Muscle of leg (tissue), 11 donors: ENCODE measurements around the gene RRP9. TPM values are rescaled to one million over a fixed set of nuclear protein-coding genes. Genes with fewer than 3 reads are reported as not detected.

Experiments
- DNase-seq: peaks from one replicate; pipeline ENCODE4 v3.0.0; 2013
- H3K27ac ChIP-seq: one replicate; pipeline ENCODE4 v1.5.1; 2013; ENCODE audit warnings: mild to moderate bottlenecking, low read length, control low read depth
- H3K27me3 ChIP-seq: one replicate; pipeline ENCODE4 v1.6.1; 2013; ENCODE audit warnings: low read length; ENCODE audit not compliant: control insufficient read depth, insufficient read depth
- H3K36me3 ChIP-seq: one replicate; pipeline ENCODE4 v1.6.1; 2013; ENCODE audit warnings: low read length; ENCODE audit not compliant: control insufficient read depth, insufficient read depth
- H3K4me1 ChIP-seq: one replicate; pipeline ENCODE4 v1.6.1; 2013; ENCODE audit warnings: low read length; ENCODE audit not compliant: control insufficient read depth, insufficient read depth
- H3K4me3 ChIP-seq: one replicate; pipeline ENCODE4 v1.5.1; 2013; ENCODE audit warnings: low read length, control low read depth
- H3K9me3 ChIP-seq: replicated peaks from 2 replicates; pipeline ENCODE4 v1.6.1; 2013; ENCODE audit warnings: low read depth, low read length; ENCODE audit not compliant: control insufficient read depth
- WGBS: methylation state at CpG from one replicate; pipeline ENCODE4 v1.1.5; 2013; ENCODE audit warnings: missing lambda C conversion rate; ENCODE audit not compliant: insufficient coverage; 5-methylcytosine and 5-hydroxymethylcytosine counted together
- polyA plus RNA-seq, 8 donors: library from polyadenylated mRNA; unstranded; fragments of 120-200 nt; gene quantifications; one replicate each; pipeline versions ENCODE4 v1.2.1 to v1.2.3, GENCODE V29; 2013; ENCODE audit warnings: inconsistent platforms in 1 of 8, low replicate concordance in 1 of 8; ENCODE audit not compliant: insufficient read length in 8 of 8, insufficient read depth in 1 of 8
- total RNA-seq: library from RNA; stranded (reverse); fragments of 120-200 nt; gene quantifications from one replicate; pipeline ENCODE4 v1.2.4, GENCODE V29; 2013

RRP9 gene
- total and polyA plus RNA-seq, 9 donors: 14.1 to 18.3 (median 16.1) TPM

DNA sequence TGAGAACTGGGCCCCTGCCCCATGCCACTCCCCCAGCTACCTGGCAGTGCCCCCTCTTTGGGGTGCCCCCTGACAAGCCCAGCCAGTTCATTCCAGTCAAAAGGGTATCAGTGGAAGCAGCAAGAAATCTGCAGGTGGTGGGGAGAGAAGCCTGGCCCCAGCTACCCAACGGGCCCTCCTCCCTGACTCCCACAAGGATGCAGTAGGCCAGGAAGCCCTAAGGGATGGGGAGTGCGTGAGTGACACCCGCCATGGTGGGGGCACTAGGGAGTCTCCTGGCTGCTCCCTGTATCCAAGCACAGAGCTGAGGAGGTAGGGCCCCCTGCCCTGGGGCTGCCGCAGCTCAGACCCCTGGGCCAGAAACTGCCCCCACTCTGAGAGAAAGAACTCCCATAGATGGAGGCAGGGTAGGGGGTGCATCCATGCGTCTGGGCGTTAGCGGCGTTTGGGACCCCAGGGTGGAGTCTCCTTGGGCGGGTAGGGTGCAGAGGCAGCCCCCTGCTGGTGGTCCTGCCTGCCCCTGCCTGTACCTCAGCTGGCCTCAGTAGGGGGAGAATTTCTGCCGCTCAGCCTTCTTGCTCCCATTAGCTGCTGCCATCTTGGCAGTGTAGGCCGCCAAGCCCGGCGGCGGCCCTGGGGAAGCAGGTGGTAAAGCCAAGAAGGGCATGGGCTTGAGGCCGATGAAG lies 16.0 kb upstream of the RRP9 start:
- WGBS: 96% methylated on average over 9 of the region's 15 CpGs
- no peak overlapping the region for H3K27ac ChIP-seq
- H3K4me3 ChIP-seq: no peak overlapping the region
- H3K4me1 ChIP-seq: peaks cover 35% of the 10 kb centered on the region
- H3K36me3 ChIP-seq: peaks cover 43% of the 10 kb centered on the region
- no peaks in the 10 kb centered on the region for H3K9me3 ChIP-seq
- DNase-seq: no peak
- H3K27me3 ChIP-seq: peaks cover 14% of the 10 kb centered on the region

GRCh38 chr3:51955893-51956770 lies 14.4 kb upstream of the RRP9 start:
- Histone ChIP-seq H3K36me3 (peaks cover 40% of the 10 kb centered on the region), H3K27ac (no peak overlapping the region), H3K4me3 (peak overlapping the region; percentile 8), H3K4me1 (peaks cover 22% of the 10 kb centered on the region), H3K27me3 (peaks cover 14% of the 10 kb centered on the region), H3K9me3 (no peaks in the 10 kb centered on the region)
- DNase-seq: peak; percentile 79
- 1% methylated on average over 95 of the region's 97 CpGs for WGBS

DNA sequence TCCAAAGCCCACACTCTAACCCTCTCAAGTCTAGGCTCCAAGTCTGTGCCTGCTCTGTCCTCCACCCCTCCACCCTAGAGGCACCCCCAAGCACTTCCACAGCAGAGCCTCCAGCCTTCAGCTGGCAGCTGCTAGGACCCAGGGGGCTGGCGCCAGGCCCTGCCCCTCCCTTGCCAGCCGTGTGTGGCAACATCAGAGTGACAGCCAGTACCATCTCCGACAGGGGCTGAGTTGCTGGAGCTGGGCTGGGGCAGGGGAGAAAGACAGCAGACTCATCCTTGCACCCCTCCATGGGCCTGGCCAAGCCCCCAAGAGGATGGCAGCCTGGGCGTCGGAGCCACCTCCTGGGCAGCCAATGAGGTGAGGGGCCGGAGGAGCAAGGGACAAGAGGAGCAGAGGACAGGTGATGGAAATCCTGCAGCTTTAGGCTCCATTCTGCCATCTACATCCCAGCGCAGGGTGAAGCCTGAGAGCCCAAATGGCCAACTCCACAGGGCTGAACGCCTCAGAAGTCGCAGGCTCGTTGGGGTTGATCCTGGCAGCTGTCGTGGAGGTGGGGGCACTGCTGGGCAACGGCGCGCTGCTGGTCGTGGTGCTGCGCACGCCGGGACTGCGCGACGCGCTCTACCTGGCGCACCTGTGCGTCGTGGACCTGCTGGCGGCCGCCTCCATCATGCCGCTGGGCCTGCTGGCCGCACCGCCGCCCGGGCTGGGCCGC lies 13.6 kb upstream of the RRP9 start, which contains the start of gene GPR62:
Gene GPR62 (plus strand): TSS at position 207 of the 718 bp plus-strand sequence. CDS start 272 bp downstream, at position 479.
- no peak within 1 kb of the TSS for H3K27ac ChIP-seq
- peaks cover 17% of the 10 kb centered on the region for H3K27me3 ChIP-seq
- H3K36me3 ChIP-seq: peaks cover 33% of the 10 kb centered on the region
- 13% methylated on average over 30 of the region's 33 CpGs for WGBS
- peaks cover 22% of the 10 kb centered on the region for H3K4me1 ChIP-seq
- peak within 1 kb of the TSS; percentile 8 for H3K4me3 ChIP-seq
- DNase-seq: no peak
- H3K9me3 ChIP-seq: no peaks in the 10 kb centered on the region

DNA sequence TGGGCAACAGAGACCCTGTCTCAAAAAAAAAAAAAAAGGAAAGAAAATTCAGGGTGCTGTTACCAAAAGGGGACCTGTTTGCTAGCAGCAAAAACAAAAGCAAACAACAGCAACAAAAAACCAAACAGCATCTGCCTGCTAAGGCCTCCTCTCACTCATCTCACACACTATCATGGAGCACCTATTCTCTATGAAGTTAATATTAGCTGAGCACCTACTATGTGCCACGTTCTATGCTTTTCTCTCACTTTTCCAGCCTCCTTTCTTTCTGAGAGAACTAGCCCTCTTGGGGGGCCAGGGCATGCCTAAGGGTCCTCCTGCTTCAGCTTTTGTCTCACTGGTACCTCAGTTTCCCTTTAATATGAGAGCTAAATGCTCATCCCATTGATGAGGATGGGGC lies 13.0 kb upstream of the RRP9 start:
- Histone ChIP-seq H3K4me1 (peaks cover 22% of the 10 kb centered on the region), H3K9me3 (no peaks in the 10 kb centered on the region), H3K27me3 (peaks cover 17% of the 10 kb centered on the region), H3K36me3 (peaks cover 27% of the 10 kb centered on the region), H3K4me3 (no peak overlapping the region), H3K27ac (no peak overlapping the region)
- WGBS: 83% methylated on average over 1 of the region's 1 CpG
- DNase-seq: no peak

DNA sequence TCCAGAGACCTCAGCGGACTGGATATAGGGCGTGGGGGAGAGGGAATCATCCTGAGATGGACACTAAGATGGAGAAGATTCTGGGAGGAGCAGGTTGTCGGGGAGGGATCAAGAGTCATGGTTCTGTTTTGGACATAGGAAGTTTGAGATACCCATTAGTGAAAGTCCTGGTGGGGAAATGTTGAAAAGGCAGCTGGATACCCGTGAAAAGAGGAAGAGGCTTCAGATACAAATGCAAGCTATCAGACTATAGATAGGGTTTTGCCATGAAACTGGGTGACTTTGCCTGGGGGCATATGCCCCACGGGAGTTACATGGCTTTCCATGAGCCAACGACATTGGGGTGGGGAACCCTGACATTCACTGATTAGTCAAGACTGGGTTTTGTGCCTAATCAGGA lies 12.4 kb upstream of the RRP9 start:
- H3K27ac ChIP-seq: no peak overlapping the region
- no peak overlapping the region for H3K4me3 ChIP-seq
- peaks cover 22% of the 10 kb centered on the region for H3K4me1 ChIP-seq
- peaks cover 21% of the 10 kb centered on the region for H3K36me3 ChIP-seq
- peaks cover 17% of the 10 kb centered on the region for H3K27me3 ChIP-seq
- DNase-seq: no peak
- H3K9me3 ChIP-seq: no peaks in the 10 kb centered on the region
- WGBS: 72% methylated on average over 6 of the region's 6 CpGs

GRCh38 chr3:51953445-51953844 lies 11.7 kb upstream of the RRP9 start:
- WGBS: no CpG with 5 or more reads among the region's 3 CpGs
- Histone ChIP-seq H3K4me3 (no peak overlapping the region), H3K27ac (no peak overlapping the region), H3K9me3 (no peaks in the 10 kb centered on the region), H3K36me3 (peaks cover 14% of the 10 kb centered on the region), H3K27me3 (peaks cover 17% of the 10 kb centered on the region), H3K4me1 (peaks cover 22% of the 10 kb centered on the region)
- no peak for DNase-seq

DNA sequence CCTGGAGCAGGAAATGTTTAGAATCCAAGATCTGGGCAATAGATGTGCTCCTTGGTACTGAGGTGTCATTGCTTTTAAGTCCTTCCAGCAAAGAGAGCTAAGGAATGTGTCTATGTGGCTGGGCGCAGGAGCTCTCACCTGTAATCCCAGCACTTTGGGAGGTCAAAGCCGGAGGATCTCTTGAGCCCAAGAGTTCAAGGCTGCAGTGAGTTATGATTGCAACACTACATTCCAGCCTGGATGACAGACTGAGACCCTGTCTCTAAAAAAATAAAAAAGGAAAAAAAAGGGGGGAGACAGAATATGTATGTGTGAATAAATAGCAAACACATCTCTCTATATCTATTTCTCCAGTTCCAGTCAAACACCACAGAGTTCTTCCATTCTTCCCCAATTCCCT lies 9.2 kb upstream of the RRP9 start:
- peaks cover 17% of the 10 kb centered on the region for H3K27me3 ChIP-seq

DNA sequence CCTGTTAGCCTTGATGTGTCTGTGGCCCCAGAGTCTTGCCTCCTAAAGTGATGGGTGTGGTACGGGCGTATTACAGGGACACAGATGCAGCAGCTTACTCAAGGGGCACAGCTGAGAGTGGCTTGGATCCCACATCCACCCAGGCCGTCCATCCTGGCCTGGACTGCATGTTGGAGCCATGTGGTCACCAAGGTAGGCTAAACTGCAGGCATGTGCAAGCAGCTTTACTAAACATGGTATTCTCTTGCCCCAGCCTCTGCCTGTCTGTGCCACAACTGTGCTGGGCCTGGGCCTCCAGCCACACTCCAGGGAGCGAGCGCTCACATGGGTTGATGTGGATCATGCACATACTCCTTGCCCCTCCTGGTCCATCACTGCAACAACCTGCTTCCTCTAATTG lies 7.4 kb upstream of the RRP9 start:
- 82% methylated on average over 5 of the region's 5 CpGs for whole genome bisulfite sequencing
- Histone ChIP-seq H3K4me3 (no peak overlapping the region), H3K9me3 (no peaks in the 10 kb centered on the region), H3K27ac (no peak overlapping the region), H3K4me1 (no peaks in the 10 kb centered on the region), H3K36me3 (no peaks in the 10 kb centered on the region), H3K27me3 (peaks cover 6% of the 10 kb centered on the region)
- no peak for DNase-seq

More for the DNA sequence above, 9.2 kb upstream of the RRP9 start:
- no peak overlapping the region for H3K27ac ChIP-seq
- H3K4me1 ChIP-seq: peaks cover 9% of the 10 kb centered on the region
- H3K9me3 ChIP-seq: no peaks in the 10 kb centered on the region
- WGBS: 100% methylated on average over 1 of the region's 2 CpGs
- H3K4me3 ChIP-seq: no peak overlapping the region
- no peaks in the 10 kb centered on the region for H3K36me3 ChIP-seq
- no peak for DNase-seq

DNA sequence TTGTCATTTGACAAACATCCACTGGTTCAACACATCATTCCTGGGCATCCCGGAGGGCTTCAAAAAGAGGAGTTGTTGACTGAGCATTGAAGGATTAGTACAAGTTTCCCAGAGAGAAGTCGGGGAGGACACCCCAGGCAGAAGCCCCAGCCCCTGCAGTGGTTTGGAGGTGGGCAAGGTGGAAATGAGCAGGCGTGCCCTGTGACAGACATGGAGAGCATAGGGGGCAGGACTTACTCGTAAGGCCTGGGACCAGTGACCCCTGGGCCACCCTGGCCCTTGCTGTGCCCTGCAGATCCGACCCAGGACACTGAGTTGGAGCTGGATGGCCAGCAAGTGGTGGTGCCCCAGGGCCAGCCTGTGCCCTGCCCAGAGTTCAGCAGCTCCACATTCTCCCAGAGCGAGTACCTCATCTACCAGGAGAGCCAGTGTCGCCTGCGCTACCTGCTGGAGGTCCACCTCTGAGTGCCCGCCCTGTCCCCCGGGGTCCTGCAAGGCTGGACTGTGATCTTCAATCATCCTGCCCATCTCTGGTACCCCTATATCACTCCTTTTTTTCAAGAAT lies 6.4 kb upstream of the RRP9 start:
- peaks cover 2% of the 10 kb centered on the region for H3K27me3 ChIP-seq
- DNase-seq: no peak
- peaks cover 4% of the 10 kb centered on the region for H3K4me1 ChIP-seq
- 83% methylated on average over 9 of the region's 10 CpGs for WGBS
- H3K4me3 ChIP-seq: no peak overlapping the region
- no peaks in the 10 kb centered on the region for H3K9me3 ChIP-seq
- H3K36me3 ChIP-seq: no peaks in the 10 kb centered on the region
- no peak overlapping the region for H3K27ac ChIP-seq
